Diencephalon (tissue), 1 donor: ENCODE measurements around the gene PI4KB. TPM values are rescaled to one million over a fixed set of nuclear protein-coding genes. Genes with fewer than 3 reads are reported as not detected.

ENCODE experiments used
- small RNA-seq: library from RNA; depleted of rRNA; stranded (forward); fragments of <200 nt; gene quantifications from one replicate; pipeline ENCODE3, GENCODE V24; 2014
- total RNA-seq: library from RNA; depleted of rRNA; stranded (reverse); fragments of >200 nt; gene quantifications from one replicate; pipeline ENCODE4 v1.2.3, GENCODE V29; 2014

PI4KB gene
- 35.3 TPM for total RNA-seq

DNA sequence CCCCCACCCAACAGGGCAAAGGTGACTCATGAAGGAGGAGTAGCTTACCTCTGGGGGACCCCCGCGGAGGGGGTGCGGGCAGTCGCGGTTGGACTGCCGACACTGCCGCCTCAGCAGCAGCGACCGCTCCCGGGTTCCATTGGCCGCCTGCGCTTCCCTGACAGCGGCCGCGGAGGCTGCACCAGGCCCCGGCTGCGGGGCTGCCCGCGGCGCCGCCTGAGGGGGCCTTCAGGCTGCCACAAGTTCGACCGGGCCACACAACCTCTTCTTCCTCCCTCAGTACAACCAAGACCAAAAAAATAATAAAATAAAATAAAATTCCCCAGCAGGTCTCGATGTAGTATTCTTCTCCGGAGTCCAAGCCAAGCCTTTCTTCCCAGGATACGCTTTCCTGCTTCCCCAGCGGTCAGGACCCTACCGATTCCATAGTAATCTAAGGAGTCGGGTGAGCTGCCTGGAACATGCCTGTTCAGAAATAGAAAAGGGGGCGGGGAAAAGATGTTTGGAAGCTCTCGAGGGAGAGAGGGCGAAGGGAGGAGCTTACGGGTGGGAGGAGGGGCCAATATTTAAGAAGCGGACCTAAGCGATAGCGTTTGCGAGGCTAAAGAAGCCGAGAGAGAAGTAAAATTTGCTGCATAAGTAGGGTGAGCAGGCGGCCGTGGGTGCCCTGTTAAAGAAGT lies at the start of gene PI4KB:
Gene PI4KB, minus strand, starts transcription at position 194 of the 680 bp plus-strand sequence. CDS start 10,935 bp downstream, outside the sequence.

DNA sequence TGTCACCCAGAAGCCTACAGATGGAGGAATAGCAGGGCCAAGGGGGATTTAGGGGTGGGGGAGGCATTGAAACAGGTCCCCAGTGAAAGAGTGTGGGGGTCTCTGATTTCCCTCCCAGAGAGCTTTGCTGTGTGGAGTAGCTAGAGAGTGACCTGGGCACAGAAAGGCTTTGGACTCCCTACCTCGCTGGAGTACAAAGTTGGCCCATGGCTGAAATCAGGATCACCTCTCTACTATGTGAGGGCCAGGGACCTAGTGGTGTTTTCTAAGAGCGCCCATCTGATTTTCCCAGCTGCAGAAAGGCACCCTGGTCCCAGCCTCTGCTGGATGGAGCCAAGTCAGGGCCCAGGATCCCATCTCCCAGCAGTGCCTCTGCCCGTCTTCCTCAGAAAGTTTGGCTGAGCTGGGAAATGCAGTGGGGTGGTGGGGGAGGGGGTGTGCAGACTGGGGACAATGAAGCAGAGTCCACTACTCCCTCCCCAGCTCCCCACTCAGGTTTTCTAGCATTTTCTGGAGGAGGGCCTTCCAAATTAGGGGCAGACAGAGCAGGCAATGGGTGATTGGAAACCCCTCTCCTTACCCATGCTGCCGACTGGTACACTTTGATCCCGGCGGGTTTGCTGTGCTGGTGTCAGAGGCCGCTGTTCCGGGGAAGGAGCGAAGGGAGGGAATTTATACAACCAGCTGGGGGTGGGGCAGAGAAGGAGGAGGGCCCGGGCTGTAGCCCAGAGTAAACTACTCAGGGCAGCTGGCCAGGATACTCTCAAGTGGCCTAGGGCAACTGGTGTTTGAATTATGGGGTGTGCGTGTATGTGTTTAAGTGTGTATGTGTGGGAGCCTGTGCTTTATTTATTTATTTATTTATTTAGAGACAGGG lies 45.1 kb upstream of the PI4KB start, which contains the start of gene SELENBP1:
Gene SELENBP1, minus strand, starts transcription at position 648 of the 877 bp plus-strand sequence. Its CDS starts 64 bp downstream, at position 584.

DNA sequence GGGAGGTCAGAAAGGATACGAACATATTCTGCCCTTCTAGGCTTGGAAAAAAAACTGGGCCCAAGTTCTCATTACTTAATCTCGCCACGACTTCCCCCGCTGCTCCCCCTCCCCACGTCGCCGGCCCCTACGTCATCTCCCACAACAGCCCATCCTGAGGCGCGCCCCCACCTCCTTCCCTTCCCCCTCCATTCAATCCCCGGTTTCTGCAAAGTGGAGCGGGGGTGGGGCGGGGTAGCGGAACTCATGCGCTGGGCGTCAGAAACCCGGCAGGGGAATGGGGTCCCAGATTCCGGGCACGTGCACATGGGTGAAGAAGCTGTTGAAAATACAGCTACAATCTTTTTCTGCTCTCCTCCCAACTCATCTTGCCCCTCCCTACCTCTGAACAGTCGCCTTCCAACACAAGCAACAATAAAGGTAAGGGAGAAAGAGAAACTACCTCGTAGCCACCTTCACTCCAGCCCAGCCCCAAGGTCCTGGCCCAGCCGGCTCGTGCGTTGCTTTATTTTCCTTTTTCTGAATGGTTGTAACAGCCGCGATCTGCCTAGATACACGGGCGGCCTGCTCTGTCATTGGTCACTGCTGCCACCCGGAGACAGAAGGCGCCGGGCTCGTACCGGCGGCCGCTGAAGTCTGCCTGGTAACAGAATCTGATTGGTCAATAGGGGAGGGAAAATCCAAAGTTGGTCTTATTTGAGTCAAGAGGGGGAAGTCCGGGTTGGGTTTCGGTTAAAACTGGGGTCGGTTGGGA lies 19.7 kb upstream of the PI4KB start, which contains the start of gene RFX5:
Gene RFX5, minus strand, starts transcription at position 484 of the 754 bp plus-strand sequence. CDS start 932 bp downstream, outside the sequence.

DNA sequence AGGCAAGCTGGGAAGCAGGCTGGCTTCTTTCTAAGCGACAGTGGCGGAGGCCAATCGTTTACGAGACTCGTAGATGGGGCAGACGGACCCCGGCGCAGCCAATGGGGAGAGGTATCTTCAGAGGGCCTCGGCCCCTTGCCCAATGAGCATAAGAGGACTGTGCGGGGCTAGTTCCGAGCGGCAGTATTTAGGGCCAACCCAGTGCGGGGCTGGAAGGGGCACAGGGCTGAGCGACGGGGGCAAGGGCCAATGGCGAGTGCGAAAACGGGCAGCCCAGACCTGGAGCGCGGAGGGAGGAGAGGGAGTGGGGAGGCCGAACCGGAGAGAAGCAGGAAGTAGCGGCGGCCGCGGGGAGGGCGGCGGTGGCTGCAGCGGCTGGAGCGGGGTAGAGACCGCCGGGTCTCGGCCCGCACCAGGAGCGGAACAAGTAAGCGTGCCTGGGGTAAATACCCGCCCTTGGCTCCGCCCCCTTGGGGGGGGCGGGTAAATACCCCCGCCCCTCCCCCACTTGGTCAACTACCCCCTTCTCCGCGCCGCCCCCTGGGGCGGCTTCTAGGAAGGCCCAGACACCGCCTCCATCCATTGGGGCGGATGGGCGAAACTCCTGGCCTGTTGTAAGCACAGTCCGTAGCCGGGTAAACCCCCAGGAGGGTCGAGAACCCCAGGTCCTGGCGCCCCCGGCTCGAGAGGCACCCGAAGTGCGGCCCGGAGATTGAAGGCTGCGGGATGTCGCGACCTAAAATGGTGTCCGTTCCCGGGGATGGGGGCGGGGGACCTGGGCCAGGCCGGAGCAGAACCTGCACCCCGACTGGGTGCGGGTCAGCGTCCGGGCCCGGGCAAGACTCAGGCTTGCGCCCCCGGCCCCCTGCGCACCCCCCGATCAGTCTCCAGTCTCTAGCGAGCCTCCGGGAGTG lies 45.0 kb downstream of the PI4KB start, which contains the start of gene ZNF687:
Gene ZNF687, plus strand, starts transcription at position 331 of the 914 bp plus-strand sequence. CDS start 3,993 bp downstream, outside the sequence.

DNA sequence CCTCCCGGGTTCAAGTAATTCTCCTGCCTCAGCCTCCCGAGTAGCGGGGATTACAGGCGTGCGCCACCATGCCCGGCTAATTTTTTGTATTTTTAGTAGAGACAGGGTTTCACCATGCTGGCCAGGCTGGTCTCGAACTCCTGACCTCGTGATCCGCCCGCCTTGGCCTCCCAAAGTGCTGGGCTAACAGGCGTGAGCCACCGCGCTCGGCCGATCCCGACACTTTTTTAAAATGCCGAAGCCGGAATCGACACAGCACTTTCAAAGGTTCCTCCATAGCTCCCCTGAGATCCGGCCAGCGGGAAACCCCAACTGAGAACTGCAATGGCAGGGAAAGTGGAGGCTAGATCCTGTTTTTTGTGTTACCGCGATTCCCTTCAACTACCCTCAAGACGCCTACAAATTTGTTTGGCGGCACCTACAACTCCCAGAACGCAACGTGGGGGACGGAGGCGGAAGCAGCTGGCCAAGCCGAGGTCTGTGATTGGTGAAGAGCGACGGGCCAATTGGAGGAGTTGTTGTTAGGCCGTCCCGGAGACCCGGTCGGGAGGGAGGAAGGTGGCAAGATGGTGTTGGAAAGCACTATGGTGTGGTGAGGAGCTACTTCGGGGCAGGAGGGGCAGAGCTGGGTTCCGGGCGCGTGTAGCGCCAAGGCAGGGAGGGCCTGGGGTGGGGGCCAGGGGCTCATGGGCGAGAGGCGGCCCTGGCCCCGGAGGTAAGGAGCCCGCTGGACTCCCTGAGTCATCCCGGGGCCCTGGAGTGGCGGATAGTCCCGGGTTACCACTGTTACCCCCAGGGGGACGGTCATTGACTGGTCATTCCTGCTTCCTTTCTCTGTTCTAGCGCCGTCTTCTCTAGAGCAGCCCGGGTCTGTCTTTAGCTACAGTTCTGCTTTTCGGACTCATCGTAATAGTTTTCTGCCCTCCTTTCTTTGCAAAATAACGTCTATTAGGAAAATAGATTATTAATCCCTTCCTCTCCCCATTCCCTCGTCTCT lies 72.7 kb downstream of the PI4KB start, which contains the start of gene PSMD4:
Gene PSMD4, plus strand, starts transcription at position 518 of the 997 bp plus-strand sequence. Its CDS starts 49 bp downstream, at position 567.

Small RNA genes lying within 50 kb of the gene (small RNA-seq; reads per million reads assigned to genes)
- not detected for gene RN7SL444P

Other genes with a start within 250 kb of the PI4KB start
- gene SEMA6C, start 180.8 kb downstream of the PI4KB start, total RNA-seq = 18.9 TPM
- gene TNFAIP8L2, start 170.8 kb downstream of the PI4KB start, total RNA-seq = 2.3 TPM
- gene LYSMD1, start 161.5 kb downstream of the PI4KB start, total RNA-seq = 18.5 TPM
- 27.9 TPM for gene SCNM1, start 161.3 kb downstream of the PI4KB start, total RNA-seq
- gene TMOD4, start 151.4 kb downstream of the PI4KB start, total RNA-seq = not detected
- 68.5 TPM for gene VPS72, start 137.2 kb downstream of the PI4KB start, total RNA-seq
- gene PIP5K1A, start 128.9 kb downstream of the PI4KB start, total RNA-seq = 58.6 TPM
- 113 TPM for gene PSMD4, start 72.7 kb downstream of the PI4KB start, total RNA-seq
- gene ZNF687, start 45.1 kb downstream of the PI4KB start, total RNA-seq = 9.7 TPM
- 32.8 TPM for gene RFX5, start 19.8 kb upstream of the PI4KB start, total RNA-seq
- gene SELENBP1, start 45.3 kb upstream of the PI4KB start, total RNA-seq = 12.7 TPM
- 312 TPM for gene PSMB4, start 72.2 kb upstream of the PI4KB start, total RNA-seq
- gene POGZ, start 132.1 kb upstream of the PI4KB start, total RNA-seq = 54.2 TPM
- gene CGN, start 184.0 kb upstream of the PI4KB start, total RNA-seq = 3.2 TPM
- gene TUFT1, start 212.9 kb upstream of the PI4KB start, total RNA-seq = 11.5 TPM